Measurements from ENCODE around the gene SSBP4.

The SSBP4 gene

DNA sequence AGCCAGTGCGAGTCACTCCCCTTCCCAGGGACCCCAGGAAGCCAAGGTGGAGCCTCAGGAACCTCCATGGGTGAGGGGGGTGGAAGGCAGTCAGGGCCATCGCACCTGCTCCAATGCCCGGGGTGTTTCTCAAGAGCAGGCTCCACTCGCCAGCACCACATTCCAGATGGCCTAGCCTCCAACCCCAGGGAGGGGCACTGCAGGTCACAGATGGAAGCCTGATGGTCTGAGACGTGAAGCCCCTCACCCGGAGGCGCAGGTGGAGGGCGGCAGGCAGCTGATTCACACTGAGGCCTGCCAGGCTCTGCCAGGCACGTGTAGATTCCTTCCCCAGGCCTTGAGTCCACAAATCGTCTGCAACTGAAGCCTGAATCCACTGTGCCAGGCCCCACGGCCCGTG is 41.7 kb downstream of the SSBP4 start:
- Histone ChIP-seq H3K4me3 (ENCODE audit: insufficient read depth, low read depth, low read length) (no peak overlapping the region), H3K9me3 (ENCODE audit: control insufficient read depth, low read length) (no peaks in the 10 kb centered on the region), H3K36me3 (ENCODE audit: control insufficient read depth, insufficient read depth, low read length) (peaks cover 6% of the 10 kb centered on the region), H3K4me1 (ENCODE audit: control insufficient read depth, insufficient read depth, low read length) (no peaks in the 10 kb centered on the region), H3K27me3 (ENCODE audit: control insufficient read depth, insufficient read depth, low read length, poor library complexity, severe bottlenecking) (no peaks in the 10 kb centered on the region), H3K27ac (ENCODE audit: insufficient read depth, low read depth, low read length, poor library complexity, severe bottlenecking) (no peak overlapping the region)
- WGBS, 2 experiments = 94 to 95% methylated on average over 12 of the region's 12 CpGs

DNA sequence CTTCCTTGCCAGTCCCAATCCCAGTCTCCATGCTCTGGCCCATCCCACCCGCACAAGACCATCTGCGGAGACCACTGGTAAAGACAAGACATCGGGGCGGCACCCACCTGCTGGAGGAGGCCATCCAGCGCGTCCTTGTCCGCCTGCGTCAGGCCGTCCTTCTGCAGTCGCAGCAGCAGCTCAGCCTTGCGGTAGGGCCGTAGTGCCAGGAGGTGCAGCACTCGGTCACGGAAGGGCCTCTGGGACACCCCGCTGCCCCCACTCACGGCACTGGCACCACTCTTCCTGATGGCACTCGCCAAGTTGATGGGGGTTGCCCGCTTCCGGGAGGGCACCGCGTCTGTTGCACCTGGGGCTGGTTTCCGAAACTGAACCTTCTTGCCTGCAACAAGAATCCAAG is 42.3 kb downstream of the SSBP4 start:
- H3K4me1 ChIP-seq (ENCODE audit: control insufficient read depth, insufficient read depth, low read length) = no peaks in the 10 kb centered on the region

DNA sequence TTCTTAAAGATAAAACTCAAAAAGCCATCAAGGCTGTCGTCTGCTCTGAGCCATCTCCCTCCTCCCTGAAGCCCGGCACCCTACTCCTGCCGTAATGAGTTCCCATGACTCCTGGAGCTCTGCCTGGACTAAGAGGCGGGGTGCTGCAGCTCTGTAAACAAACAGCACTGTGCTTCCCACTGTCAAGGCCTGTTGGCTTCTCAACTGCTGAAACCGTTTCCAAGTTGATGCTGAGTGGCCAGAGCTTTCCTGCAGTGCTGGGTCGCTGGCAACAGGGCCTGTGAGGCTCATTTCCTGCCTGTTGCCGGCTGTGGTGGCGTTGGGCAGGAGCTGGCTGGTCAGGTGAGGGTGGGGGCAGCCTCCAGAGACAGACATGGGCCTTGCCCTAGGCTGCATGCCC is 45.4 kb downstream of the SSBP4 start:
- Histone ChIP-seq H3K9me3 (ENCODE audit: control insufficient read depth, low read length) (no peaks in the 10 kb centered on the region), H3K4me3 (ENCODE audit: insufficient read depth, low read depth, low read length) (no peak overlapping the region), H3K36me3 (ENCODE audit: control insufficient read depth, insufficient read depth, low read length) (peaks cover 6% of the 10 kb centered on the region), H3K27me3 (ENCODE audit: control insufficient read depth, insufficient read depth, low read length, poor library complexity, severe bottlenecking) (no peaks in the 10 kb centered on the region), H3K27ac (ENCODE audit: insufficient read depth, low read depth, low read length, poor library complexity, severe bottlenecking) (no peak overlapping the region), H3K4me1 (ENCODE audit: control insufficient read depth, insufficient read depth, low read length) (no peaks in the 10 kb centered on the region)
- WGBS, 2 experiments = 79 to 85% methylated on average over 8 of the region's 8 CpGs

More for the DNA sequence above, 42.3 kb downstream of the SSBP4 start:
- WGBS, 2 experiments = 95 to 96% methylated on average over 22 of the region's 22 CpGs
- Histone ChIP-seq H3K36me3 (ENCODE audit: control insufficient read depth, insufficient read depth, low read length) (peaks cover 6% of the 10 kb centered on the region), H3K4me3 (ENCODE audit: insufficient read depth, low read depth, low read length) (no peak overlapping the region), H3K9me3 (ENCODE audit: control insufficient read depth, low read length) (no peaks in the 10 kb centered on the region), H3K27me3 (ENCODE audit: control insufficient read depth, insufficient read depth, low read length, poor library complexity, severe bottlenecking) (no peaks in the 10 kb centered on the region), H3K27ac (ENCODE audit: insufficient read depth, low read depth, low read length, poor library complexity, severe bottlenecking) (no peak overlapping the region)

DNA sequence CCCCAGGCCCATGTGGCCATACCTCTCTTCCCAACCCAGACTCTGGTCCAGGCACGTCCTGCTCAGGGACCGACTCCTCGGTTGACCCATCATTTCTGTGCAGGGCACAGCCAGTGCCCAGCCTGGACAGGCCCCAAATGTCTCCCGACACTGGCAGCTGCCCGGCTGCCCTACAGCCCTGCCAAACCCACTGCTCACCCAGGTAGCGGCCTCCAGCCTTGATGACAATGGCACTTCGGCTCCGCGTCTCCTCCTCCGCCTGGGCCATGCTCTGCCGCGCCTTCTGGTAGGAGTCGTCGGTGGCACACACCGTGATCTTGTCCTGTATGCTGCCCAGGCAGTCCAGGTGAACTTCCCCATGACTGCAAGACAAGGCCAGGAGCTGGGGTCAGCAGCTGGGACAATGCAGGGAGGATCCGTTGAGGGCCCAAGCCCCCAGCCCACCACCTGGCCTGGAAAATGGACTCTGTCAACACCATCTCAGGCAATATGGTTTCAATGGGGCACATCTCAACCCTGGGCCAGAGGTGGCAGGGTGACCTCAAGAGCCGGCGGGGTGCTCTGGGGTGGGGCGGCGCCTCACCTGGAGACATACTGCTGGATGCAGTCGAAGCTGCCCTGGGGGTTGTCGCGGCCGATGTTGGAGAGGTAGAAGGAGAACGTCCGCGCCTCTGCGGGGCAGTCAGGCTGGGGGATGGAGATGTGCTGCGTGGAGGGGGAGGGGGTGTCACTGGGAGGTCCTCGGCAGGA is 46.2 kb downstream of the SSBP4 start:
- Histone ChIP-seq H3K9me3 (ENCODE audit: control insufficient read depth, low read length) (no peaks in the 10 kb centered on the region), H3K27ac (ENCODE audit: insufficient read depth, low read depth, low read length, poor library complexity, severe bottlenecking) (no peak overlapping the region), H3K4me3 (ENCODE audit: insufficient read depth, low read depth, low read length) (no peak overlapping the region), H3K36me3 (ENCODE audit: control insufficient read depth, insufficient read depth, low read length) (peaks cover 6% of the 10 kb centered on the region), H3K27me3 (ENCODE audit: control insufficient read depth, insufficient read depth, low read length, poor library complexity, severe bottlenecking) (no peaks in the 10 kb centered on the region), H3K4me1 (ENCODE audit: control insufficient read depth, insufficient read depth, low read length) (peaks cover 1% of the 10 kb centered on the region)
- 95 to 96% methylated on average over 30 of the region's 30 CpGs for WGBS, 2 experiments

DNA sequence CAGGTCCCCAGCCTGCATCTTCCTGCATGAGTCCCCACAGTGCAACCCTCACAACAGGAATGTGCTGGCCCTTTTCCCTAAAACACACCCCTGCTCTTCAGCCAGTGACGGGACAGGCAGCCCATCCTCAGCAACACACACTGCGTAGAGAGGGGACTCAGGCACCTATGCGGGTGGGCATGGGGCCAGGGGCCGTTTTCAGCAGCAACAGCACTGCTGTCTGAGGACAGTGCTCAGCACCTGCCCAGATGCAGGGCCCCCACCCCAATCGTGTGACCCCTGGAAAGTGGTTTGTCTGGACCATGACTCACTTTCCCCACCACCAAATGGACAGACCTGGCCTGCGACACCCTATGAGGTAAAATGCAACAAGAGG is 46.8 kb downstream of the SSBP4 start:
- H3K27me3 ChIP-seq (ENCODE audit: control insufficient read depth, insufficient read depth, low read length, poor library complexity, severe bottlenecking) = no peaks in the 10 kb centered on the region
- H3K36me3 ChIP-seq (ENCODE audit: control insufficient read depth, insufficient read depth, low read length) = peaks cover 4% of the 10 kb centered on the region
- H3K4me1 ChIP-seq (ENCODE audit: control insufficient read depth, insufficient read depth, low read length) = peaks cover 5% of the 10 kb centered on the region
- WGBS, 2 experiments = 95% methylated on average over 6 of the region's 6 CpGs
- no peak overlapping the region for H3K27ac ChIP-seq (ENCODE audit: insufficient read depth, low read depth, low read length, poor library complexity, severe bottlenecking)
- H3K9me3 ChIP-seq (ENCODE audit: control insufficient read depth, low read length) = no peaks in the 10 kb centered on the region
- no peak overlapping the region for H3K4me3 ChIP-seq (ENCODE audit: insufficient read depth, low read depth, low read length)

DNA sequence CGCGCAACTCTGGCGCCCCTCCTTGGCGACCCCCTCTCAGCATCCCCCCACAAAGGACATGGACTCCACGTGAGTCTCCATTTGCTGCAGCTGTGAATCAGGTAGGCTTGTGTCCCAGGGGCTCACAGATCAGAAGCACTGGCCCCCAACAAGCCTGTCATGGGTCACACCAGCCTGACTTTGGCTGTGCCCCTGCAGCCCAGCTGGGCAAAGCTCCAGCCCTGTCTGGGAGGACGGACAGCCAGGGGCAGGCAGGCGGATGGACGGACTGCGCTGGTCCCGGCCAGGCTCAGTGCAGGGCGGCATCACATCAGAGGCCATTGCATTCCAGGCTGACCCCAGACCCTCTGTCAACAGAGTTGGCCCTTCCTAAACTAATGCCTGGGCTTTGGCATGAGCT is 47.2 kb downstream of the SSBP4 start:
- WGBS, 2 experiments = 92 to 94% methylated on average over 11 of the region's 11 CpGs
- Histone ChIP-seq H3K9me3 (ENCODE audit: control insufficient read depth, low read length) (no peaks in the 10 kb centered on the region), H3K36me3 (ENCODE audit: control insufficient read depth, insufficient read depth, low read length) (no peaks in the 10 kb centered on the region), H3K4me1 (ENCODE audit: control insufficient read depth, insufficient read depth, low read length) (peaks cover 5% of the 10 kb centered on the region), H3K27me3 (ENCODE audit: control insufficient read depth, insufficient read depth, low read length, poor library complexity, severe bottlenecking) (no peaks in the 10 kb centered on the region), H3K27ac (ENCODE audit: insufficient read depth, low read depth, low read length, poor library complexity, severe bottlenecking) (no peak overlapping the region), H3K4me3 (ENCODE audit: insufficient read depth, low read depth, low read length) (no peak overlapping the region)

DNA sequence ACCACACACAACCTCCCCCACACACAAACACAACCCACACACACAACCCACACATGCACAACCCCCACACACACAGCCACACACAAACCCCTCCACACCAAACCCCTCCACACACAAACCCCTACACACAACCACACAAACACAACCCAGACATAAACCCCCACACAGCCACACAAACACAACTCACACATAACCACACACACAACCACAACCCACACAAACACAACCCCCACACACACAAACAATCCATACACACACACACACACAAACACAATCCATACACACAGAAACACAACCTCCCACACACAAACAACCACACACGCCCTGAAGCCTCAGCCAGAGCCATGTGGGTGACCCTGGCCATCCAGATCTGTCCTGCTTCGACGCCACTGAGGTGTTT is 48.8 kb downstream of the SSBP4 start:
- peaks cover 5% of the 10 kb centered on the region for H3K4me1 ChIP-seq (ENCODE audit: control insufficient read depth, insufficient read depth, low read length)
- WGBS, 2 experiments = 90 to 93% methylated on average over 3 of the region's 3 CpGs
- no peak overlapping the region for H3K4me3 ChIP-seq (ENCODE audit: insufficient read depth, low read depth, low read length)
- H3K36me3 ChIP-seq (ENCODE audit: control insufficient read depth, insufficient read depth, low read length) = no peaks in the 10 kb centered on the region
- H3K27me3 ChIP-seq (ENCODE audit: control insufficient read depth, insufficient read depth, low read length, poor library complexity, severe bottlenecking) = no peaks in the 10 kb centered on the region
- H3K27ac ChIP-seq (ENCODE audit: insufficient read depth, low read depth, low read length, poor library complexity, severe bottlenecking) = no peak overlapping the region
- H3K9me3 ChIP-seq (ENCODE audit: control insufficient read depth, low read length) = no peaks in the 10 kb centered on the region

DNA sequence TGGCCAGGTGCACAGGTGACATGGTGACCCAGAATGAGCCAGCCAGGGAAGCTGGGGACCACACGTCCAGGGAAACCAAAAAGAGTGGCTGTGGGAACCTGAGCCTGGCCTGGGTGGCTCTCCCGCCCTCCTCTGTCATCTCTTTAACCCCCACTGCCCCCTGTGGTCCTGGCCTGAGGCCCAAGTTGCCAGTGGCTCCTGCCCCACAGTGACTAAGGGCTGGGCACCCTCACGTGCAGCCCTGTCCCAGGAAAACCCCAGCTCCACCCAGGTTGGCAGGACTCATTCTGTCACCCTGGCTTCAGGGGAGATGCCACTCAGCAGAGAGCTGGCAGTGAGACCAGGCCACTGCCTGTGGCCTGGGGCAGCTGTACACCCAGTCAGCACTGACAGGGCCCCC is 49.3 kb downstream of the SSBP4 start:
- WGBS, 2 experiments = 87 to 88% methylated on average over 3 of the region's 3 CpGs
- Histone ChIP-seq H3K4me3 (ENCODE audit: insufficient read depth, low read depth, low read length) (no peak overlapping the region), H3K36me3 (ENCODE audit: control insufficient read depth, insufficient read depth, low read length) (no peaks in the 10 kb centered on the region), H3K9me3 (ENCODE audit: control insufficient read depth, low read length) (no peaks in the 10 kb centered on the region), H3K27me3 (ENCODE audit: control insufficient read depth, insufficient read depth, low read length, poor library complexity, severe bottlenecking) (no peaks in the 10 kb centered on the region), H3K27ac (ENCODE audit: insufficient read depth, low read depth, low read length, poor library complexity, severe bottlenecking) (no peak overlapping the region), H3K4me1 (ENCODE audit: control insufficient read depth, insufficient read depth, low read length) (peaks cover 5% of the 10 kb centered on the region)

DNA sequence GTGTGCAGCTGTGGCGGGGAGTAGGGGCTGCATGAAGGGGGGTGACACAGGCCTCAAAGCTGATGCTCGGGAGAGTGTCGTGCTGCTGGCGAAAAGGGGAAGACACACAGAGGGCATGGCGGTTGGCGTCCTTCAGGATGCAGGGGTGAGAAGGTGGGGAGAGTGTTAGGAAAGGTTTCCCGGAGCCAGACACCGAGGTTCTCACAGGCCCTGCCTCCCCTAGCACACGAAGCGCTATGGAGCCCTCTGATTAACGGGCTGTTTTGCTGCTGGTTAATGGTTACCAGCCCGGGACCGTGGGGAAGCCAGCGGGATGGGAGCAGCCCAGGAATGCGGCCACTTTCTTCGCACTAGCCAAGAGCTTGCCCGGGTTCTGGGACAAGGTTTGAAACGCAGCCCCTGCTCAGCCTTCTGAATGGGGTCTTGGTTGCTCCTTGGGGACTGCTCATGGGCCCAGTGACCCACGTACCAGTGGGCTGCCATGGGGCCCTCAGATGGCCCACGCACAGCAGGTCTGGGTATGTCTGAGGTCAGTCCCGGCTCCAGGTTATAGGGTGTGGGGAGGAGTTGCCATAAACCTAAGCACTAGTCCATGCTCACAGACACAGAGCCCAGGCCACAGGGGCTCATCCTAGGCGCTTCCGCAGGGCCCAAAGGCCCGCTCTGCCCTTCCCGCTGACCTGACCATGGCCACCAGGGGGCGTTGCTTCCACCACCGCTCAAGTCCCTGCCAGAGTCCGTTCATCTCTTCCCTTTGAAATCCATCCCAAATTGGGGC is 50.1 kb downstream of the SSBP4 start:
- no peak overlapping the region for H3K4me3 ChIP-seq (ENCODE audit: insufficient read depth, low read depth, low read length)
- no peaks in the 10 kb centered on the region for H3K9me3 ChIP-seq (ENCODE audit: control insufficient read depth, low read length)
- H3K27me3 ChIP-seq (ENCODE audit: control insufficient read depth, insufficient read depth, low read length, poor library complexity, severe bottlenecking) = no peaks in the 10 kb centered on the region
- H3K4me1 ChIP-seq (ENCODE audit: control insufficient read depth, insufficient read depth, low read length) = peaks cover 5% of the 10 kb centered on the region
- H3K27ac ChIP-seq (ENCODE audit: insufficient read depth, low read depth, low read length, poor library complexity, severe bottlenecking) = no peak overlapping the region
- WGBS, 2 experiments = 77 to 78% methylated on average over 28 of the region's 28 CpGs
- no peaks in the 10 kb centered on the region for H3K36me3 ChIP-seq (ENCODE audit: control insufficient read depth, insufficient read depth, low read length)

DNA sequence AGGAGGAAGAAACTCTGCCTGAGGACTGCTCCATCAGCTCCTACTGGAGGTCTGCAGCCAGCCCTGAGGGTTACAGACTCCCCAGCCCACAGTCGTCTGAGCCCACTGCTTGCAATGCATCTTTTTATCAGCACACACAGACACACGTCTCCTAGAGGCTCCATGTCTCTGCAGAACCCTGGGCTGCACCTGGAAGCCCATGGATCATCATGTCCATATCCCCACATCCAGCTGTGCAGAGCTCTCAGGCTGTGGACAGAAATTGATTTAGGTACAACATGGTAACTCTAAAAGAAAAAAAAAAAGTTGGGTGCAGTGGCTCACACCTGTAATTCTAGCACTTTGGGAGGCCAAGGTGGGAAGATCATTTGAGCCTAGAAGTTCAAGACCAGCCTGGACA is 51.6 kb downstream of the SSBP4 start:
- Histone ChIP-seq H3K4me1 (ENCODE audit: control insufficient read depth, insufficient read depth, low read length) (peaks cover 5% of the 10 kb centered on the region), H3K27me3 (ENCODE audit: control insufficient read depth, insufficient read depth, low read length, poor library complexity, severe bottlenecking) (no peaks in the 10 kb centered on the region), H3K9me3 (ENCODE audit: control insufficient read depth, low read length) (no peaks in the 10 kb centered on the region), H3K36me3 (ENCODE audit: control insufficient read depth, insufficient read depth, low read length) (no peaks in the 10 kb centered on the region), H3K27ac (ENCODE audit: insufficient read depth, low read depth, low read length, poor library complexity, severe bottlenecking) (no peak overlapping the region), H3K4me3 (ENCODE audit: insufficient read depth, low read depth, low read length) (no peak overlapping the region)
- 77% methylated on average over 2 of the region's 2 CpGs for WGBS, 2 experiments

Data from ectodermal cell (in vitro differentiated cells).